Glutamatergic neuron (in vitro differentiated cells): ENCODE data around the gene PGAP6. TPM values are rescaled to one million over a fixed set of nuclear protein-coding genes. Genes with fewer than 3 reads are reported as not detected.

Experiments used
- DNase-seq: peaks from one replicate; pipeline ENCODE4 v3.0.0; 2022
- H3K27ac Mint-ChIP-seq: one replicate; pipeline ENCODE4 v1.8.0; 2020; ENCODE audit warnings: mild to moderate bottlenecking, mixed read lengths, inconsistent platforms; ENCODE audit not compliant: unreplicated experiment
- H3K27me3 Mint-ChIP-seq: one replicate; pipeline ENCODE4 v1.8.0; 2020; ENCODE audit warnings: mild to moderate bottlenecking, moderate library complexity, mixed read lengths, inconsistent platforms; ENCODE audit not compliant: unreplicated experiment
- H3K36me3 Mint-ChIP-seq: one replicate; pipeline ENCODE4 v1.8.0; 2020; ENCODE audit warnings: mild to moderate bottlenecking, mixed read lengths, inconsistent platforms; ENCODE audit not compliant: unreplicated experiment
- H3K4me1 Mint-ChIP-seq: one replicate; pipeline ENCODE4 v1.8.0; 2020; ENCODE audit warnings: mild to moderate bottlenecking, low read depth, mixed read lengths, inconsistent platforms; ENCODE audit not compliant: unreplicated experiment
- H3K4me3 Mint-ChIP-seq: one replicate; pipeline ENCODE4 v1.8.0; 2020; ENCODE audit warnings: mild to moderate bottlenecking, mixed read lengths, inconsistent platforms; ENCODE audit not compliant: unreplicated experiment
- H3K9me3 Mint-ChIP-seq: one replicate; pipeline ENCODE4 v1.8.0; 2020; ENCODE audit warnings: mild to moderate bottlenecking, moderate library complexity, mixed read lengths, inconsistent platforms; ENCODE audit not compliant: unreplicated experiment
- CTCF ChIP-seq: fragments of 200-600 bp; sonication (generic); IDR thresholded peaks from one replicate; pipeline ENCODE4 v1.5.0; 2021; ENCODE audit not compliant: partially characterized antibody, unreplicated experiment
- total RNA-seq: library from RNA; stranded (reverse); fragmentation: NEBNext Ultra II Directional; extraction: Animal tissue kit (Norgen Biotek cat#: 25700); gene quantifications from one replicate; pipeline ENCODE4 v1.2.1, GENCODE V29; 2021; ENCODE audit not compliant: unreplicated experiment

The PGAP6 gene
- total RNA-seq, 1 donor from 2014 or later, result 54.5 TPM

GRCh38 chr16:321532-321931 is 60.2 kb downstream of the PGAP6 start:
- Mint-ChIP-seq H3K9me3 (no peaks in the 10 kb centered on the region), H3K27ac (no peak overlapping the region), H3K4me3 (no peak overlapping the region), H3K4me1 (no peaks in the 10 kb centered on the region), H3K27me3 (peaks cover 2% of the 10 kb centered on the region), H3K36me3 (no peaks in the 10 kb centered on the region)
- TF ChIP-seq CTCF, result no peak
- no peak for DNase-seq

Other genes starting within 250 kb of the PGAP6 start
- gene NPRL3, start 243.3 kb downstream of the PGAP6 start, total RNA-seq, result 38.9 TPM
- gene HBZ, start 229.3 kb downstream of the PGAP6 start, total RNA-seq, result not detected
- not detected for gene HBM, start 216.0 kb downstream of the PGAP6 start, total RNA-seq
- gene HBA2, start 209.1 kb downstream of the PGAP6 start, total RNA-seq, result not detected
- 1.5 TPM for gene HBA1, start 205.3 kb downstream of the PGAP6 start, total RNA-seq
- 1.5 TPM for gene HBQ1, start 201.5 kb downstream of the PGAP6 start, total RNA-seq
- gene LUC7L, start 152.5 kb downstream of the PGAP6 start, total RNA-seq, result 213 TPM
- gene FAM234A, start 147.2 kb downstream of the PGAP6 start, total RNA-seq, result 82.7 TPM
- 18.2 TPM for gene RGS11, start 106.0 kb downstream of the PGAP6 start, total RNA-seq
- 13.8 TPM for gene ARHGDIG, start 101.4 kb downstream of the PGAP6 start, total RNA-seq
- 11.8 TPM for gene PDIA2, start 98.8 kb downstream of the PGAP6 start, total RNA-seq
- 16.4 TPM for gene AXIN1, start 29.3 kb downstream of the PGAP6 start, total RNA-seq
- gene MRPL28, start 11.4 kb downstream of the PGAP6 start, total RNA-seq, result 69.6 TPM
- 82.6 TPM for gene NME4, start 15.2 kb upstream of the PGAP6 start, total RNA-seq
- gene DECR2, start 19.9 kb upstream of the PGAP6 start, total RNA-seq, result 26.2 TPM
- 103 TPM for gene RAB11FIP3, start 43.7 kb upstream of the PGAP6 start, total RNA-seq
- 56.1 TPM for gene CAPN15, start 145.7 kb upstream of the PGAP6 start, total RNA-seq
- gene PRR35, start 178.4 kb upstream of the PGAP6 start, total RNA-seq, result not detected
- gene NHLRC4, start 185.0 kb upstream of the PGAP6 start, total RNA-seq, result 3.4 TPM
- 85.0 TPM for gene PIGQ, start 188.0 kb upstream of the PGAP6 start, total RNA-seq
- gene RAB40C, start 208.1 kb upstream of the PGAP6 start, total RNA-seq, result 48.3 TPM
- 61.9 TPM for gene WFIKKN1, start 249.0 kb upstream of the PGAP6 start, total RNA-seq